K562 (cell line): Measurements from ENCODE around the gene TBATA. TPM values are rescaled to one million over a fixed set of nuclear protein-coding genes. Genes with fewer than 3 reads are reported as not detected.

Experiments
- CBX2 ChIP-seq: fragments of 200-600 bp; sonication (generic); IDR thresholded peaks from one replicate; pipeline ENCODE4 v1.6.1; 2012; ENCODE audit warnings: mild to moderate bottlenecking, low read length, inconsistent platforms; ENCODE audit not compliant: insufficient read depth, poor library complexity, severe bottlenecking
- CSDE1 ChIP-seq, 2 experiments: fragments of 450-650 bp; IDR thresholded peaks; 2 replicates each; pipeline ENCODE4 v1.6.1; 2016; ENCODE audit warnings: mild to moderate bottlenecking in 1 of 2
- EHMT2 ChIP-seq: fragments of 450-650 bp; IDR thresholded peaks from 2 replicates; pipeline ENCODE4 v1.6.1; 2018; ENCODE audit warnings: antibody characterized with exemption
- PHF8 ChIP-seq: fragments of 200-600 bp; sonication (generic); IDR thresholded peaks from 2 replicates; pipeline ENCODE4 v1.6.1; 2012; ENCODE audit warnings: mixed run types, mild to moderate bottlenecking, inconsistent platforms, low read length, moderate library complexity, borderline replicate concordance
- POLR3A ChIP-seq: IDR thresholded peaks from 2 replicates; pipeline ENCODE4 v1.6.1; 2011; ENCODE audit warnings: borderline replicate concordance, mild to moderate bottlenecking, moderate library complexity; ENCODE audit not compliant: insufficient read length, insufficient read depth; ENCODE audit errors: extremely low read depth
- RFX7 ChIP-seq: fragments of 250-450 bp; sonication (Bioruptor Pico); IDR thresholded peaks from 2 replicates; pipeline ENCODE4 v1.5.1; 2021; ENCODE audit warnings: mild to moderate bottlenecking
- polyA plus RNA-seq, 8 experiments: library from polyadenylated mRNA; depleted of rRNA in 4 of 8; stranded (reverse) in 5 of 8; unstranded in 3 of 8; fragments of >200 nt; fragmentation: Nextera tagmentation in 2 of 8; fragmentation: Illumina TruSeq in 1 of 8; extraction: Ambion mirVana in 2 of 8; extraction: Trizol in 1 of 8; gene quantifications; 2 replicates each; pipeline versions ENCODE4 v1.2.1 to v1.2.3, GENCODE V29; 2011 to 2014; ENCODE audit warnings: inconsistent platforms in 1 of 8, missing spikeins in 1 of 8
- total RNA-seq, 7 experiments: library from RNA; depleted of rRNA in 6 of 7; stranded (reverse); fragments of >200 nt in 6 of 7; fragmentation: Illumina TruSeq in 2 of 7; extraction: Trizol in 2 of 7; gene quantifications; 2 replicates each; pipeline versions ENCODE4 v1.2.1 to v1.2.3, GENCODE V29; 2011 to 2021; ENCODE audit warnings: low replicate concordance in 1 of 7
- TF ChIP-seq, protein P1 (sequence below): fragments of 450-650 bp; formaldehyde crosslinking; IDR thresholded peaks from 2 replicates; pipeline ENCODE4 v1.4.0; 2020; ENCODE audit warnings: mild to moderate bottlenecking, moderate library complexity
- TF ChIP-seq, protein P2 (sequence below): fragments of 450-650 bp; IDR thresholded peaks from 2 replicates; pipeline ENCODE4 v1.6.1; 2018; ENCODE audit not compliant: partially characterized antibody

The TBATA gene
- total and polyA plus RNA-seq, 9 of the 15 experiments (the other 6 are each of a cell fraction or from before 2014, with no cell fraction given) = not detected

DNA sequence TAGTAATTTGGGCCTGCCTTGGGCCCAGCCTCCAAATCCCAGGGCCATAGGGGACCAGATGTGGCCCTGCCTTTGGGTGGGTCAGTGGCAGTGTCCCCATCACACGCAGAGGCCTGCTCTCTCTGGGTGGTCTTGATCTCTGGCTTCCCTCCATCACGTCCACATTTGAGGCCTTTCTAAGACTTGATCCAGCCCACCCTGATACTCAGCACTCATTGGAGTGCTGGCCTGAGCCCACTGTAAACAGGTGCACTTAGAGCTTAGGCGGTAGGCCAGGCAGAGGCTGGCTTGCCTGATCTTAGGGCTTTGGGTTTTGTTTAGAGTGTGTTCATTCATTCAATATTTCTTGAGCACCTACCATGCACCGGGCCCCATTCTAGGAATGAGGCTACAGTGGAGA, 52.6 kb downstream of the TBATA start (continued):
- TF ChIP-seq, protein P1, sequence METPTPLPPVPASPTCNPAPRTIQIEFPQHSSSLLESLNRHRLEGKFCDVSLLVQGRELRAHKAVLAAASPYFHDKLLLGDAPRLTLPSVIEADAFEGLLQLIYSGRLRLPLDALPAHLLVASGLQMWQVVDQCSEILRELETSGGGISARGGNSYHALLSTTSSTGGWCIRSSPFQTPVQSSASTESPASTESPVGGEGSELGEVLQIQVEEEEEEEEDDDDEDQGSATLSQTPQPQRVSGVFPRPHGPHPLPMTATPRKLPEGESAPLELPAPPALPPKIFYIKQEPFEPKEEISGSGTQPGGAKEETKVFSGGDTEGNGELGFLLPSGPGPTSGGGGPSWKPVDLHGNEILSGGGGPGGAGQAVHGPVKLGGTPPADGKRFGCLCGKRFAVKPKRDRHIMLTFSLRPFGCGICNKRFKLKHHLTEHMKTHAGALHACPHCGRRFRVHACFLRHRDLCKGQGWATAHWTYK (CRISPR knock-in tag) = no peak
- TF ChIP-seq CBX2 = no peak
- TF ChIP-seq RFX7 = no peak
- no peak for TF ChIP-seq PHF8
- no peak for TF ChIP-seq EHMT2
- no peak for TF ChIP-seq POLR3A
- no peak for TF ChIP-seq CSDE1 (IDR thresholded peaks at IDR 0.05)
- TF ChIP-seq, protein P2, sequence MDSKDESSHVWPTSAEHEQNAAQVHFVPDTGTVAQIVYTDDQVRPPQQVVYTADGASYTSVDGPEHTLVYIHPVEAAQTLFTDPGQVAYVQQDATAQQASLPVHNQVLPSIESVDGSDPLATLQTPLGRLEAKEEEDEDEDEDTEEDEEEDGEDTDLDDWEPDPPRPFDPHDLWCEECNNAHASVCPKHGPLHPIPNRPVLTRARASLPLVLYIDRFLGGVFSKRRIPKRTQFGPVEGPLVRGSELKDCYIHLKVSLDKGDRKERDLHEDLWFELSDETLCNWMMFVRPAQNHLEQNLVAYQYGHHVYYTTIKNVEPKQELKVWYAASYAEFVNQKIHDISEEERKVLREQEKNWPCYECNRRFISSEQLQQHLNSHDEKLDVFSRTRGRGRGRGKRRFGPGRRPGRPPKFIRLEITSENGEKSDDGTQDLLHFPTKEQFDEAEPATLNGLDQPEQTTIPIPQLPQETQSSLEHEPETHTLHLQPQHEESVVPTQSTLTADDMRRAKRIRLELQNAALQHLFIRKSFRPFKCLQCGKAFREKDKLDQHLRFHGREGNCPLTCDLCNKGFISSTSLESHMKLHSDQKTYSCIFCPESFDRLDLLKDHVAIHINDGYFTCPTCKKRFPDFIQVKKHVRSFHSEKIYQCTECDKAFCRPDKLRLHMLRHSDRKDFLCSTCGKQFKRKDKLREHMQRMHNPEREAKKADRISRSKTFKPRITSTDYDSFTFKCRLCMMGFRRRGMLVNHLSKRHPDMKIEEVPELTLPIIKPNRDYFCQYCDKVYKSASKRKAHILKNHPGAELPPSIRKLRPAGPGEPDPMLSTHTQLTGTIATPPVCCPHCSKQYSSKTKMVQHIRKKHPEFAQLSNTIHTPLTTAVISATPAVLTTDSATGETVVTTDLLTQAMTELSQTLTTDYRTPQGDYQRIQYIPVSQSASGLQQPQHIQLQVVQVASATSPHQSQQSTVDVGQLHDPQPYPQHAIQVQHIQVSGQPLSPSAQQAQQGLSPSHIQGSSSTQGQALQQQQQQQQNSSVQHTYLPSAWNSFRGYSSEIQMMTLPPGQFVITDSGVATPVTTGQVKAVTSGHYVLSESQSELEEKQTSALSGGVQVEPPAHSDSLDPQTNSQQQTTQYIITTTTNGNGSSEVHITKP = no peak
